ENCODE measurements around the gene GPR137.
A peak's percentile ranks its signal among the peaks of the same experiment; 100 is the strongest.
"Not testable (repeated sequence)": the region's sequence is repeated elsewhere in the genome, so short reads cannot be mapped to it uniquely, and the experiment has no call there.

The GPR137 gene

DNA sequence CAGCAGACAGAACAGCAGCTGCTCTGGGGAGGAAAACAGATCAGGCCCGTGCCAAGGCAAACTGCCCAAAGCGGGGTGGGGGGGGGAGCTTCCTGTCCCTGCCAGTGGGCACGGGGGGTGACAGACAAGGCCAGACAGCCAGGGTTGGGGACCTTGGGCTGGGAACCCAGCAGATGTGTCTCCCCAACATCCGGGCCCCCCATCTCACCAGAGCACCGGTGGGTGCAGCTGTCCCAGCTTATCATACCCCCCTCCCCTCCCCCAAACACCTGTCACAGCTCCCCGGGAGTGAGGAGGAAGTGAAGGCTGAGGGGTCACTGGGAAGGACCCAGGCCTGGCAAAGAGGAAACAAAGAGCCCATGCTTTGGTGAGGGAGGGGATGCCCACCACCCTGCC is 40.2 kb upstream of the GPR137 start:
- in situ Hi-C loops (cut with MboI; ENCODE audit: low pct_unique_long_range_greater_than_20kb, low sequenced_read_pairs, unreplicated experiment) = no loop called here
- no peak for DNase-seq (ENCODE audit: low spot score)
- TF ChIP-seq, protein P1, sequence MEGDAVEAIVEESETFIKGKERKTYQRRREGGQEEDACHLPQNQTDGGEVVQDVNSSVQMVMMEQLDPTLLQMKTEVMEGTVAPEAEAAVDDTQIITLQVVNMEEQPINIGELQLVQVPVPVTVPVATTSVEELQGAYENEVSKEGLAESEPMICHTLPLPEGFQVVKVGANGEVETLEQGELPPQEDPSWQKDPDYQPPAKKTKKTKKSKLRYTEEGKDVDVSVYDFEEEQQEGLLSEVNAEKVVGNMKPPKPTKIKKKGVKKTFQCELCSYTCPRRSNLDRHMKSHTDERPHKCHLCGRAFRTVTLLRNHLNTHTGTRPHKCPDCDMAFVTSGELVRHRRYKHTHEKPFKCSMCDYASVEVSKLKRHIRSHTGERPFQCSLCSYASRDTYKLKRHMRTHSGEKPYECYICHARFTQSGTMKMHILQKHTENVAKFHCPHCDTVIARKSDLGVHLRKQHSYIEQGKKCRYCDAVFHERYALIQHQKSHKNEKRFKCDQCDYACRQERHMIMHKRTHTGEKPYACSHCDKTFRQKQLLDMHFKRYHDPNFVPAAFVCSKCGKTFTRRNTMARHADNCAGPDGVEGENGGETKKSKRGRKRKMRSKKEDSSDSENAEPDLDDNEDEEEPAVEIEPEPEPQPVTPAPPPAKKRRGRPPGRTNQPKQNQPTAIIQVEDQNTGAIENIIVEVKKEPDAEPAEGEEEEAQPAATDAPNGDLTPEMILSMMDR (IDR thresholded peaks at IDR 0.05; ENCODE audit: extremely low read depth, insufficient read depth, missing control alignments) = no peak

DNA sequence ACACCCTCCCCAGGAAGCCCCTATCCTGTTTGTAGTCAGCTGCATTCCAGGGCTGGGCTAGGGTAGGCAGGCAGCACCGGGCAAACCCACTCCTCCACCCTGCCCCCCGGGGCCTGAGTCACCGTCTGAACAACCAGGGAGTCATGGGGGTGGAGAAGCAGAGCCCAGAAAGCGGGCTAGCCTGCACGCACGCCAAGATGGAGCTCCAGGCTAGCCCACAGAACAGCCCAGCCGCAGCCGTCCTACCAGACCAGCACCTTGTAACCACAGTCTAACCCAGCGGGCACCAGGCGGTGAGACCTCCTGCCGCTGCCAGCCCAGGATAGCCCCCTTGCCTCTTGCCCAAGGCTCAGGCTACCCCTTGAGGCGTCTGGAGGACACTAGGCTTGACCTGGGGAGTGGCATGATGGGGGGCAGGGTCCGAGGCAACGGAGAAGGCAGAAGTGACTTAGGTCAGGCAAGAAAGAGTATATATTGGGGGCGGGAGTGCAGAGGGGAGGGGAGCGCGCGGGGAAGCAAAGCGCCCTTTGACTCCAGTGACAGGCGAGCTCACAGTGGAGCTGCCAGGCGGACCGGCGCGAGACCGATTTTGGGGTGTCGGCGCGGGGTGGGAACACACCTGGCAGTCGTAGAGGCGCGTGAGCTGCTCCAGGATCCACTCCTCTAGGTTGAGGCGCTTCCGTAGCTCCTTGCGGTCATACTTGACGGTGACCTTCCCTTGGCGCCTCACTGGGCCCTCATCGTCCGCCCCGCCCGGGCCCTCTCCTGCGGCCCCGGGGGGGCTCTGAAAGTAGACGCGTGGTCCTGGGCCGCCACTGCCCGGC is 39.6 kb upstream of the GPR137 start:
- TF ChIP-seq, protein P1 (IDR thresholded peaks at IDR 0.05; ENCODE audit: extremely low read depth, insufficient read depth, missing control alignments) = no peak
- DNase-seq (ENCODE audit: low spot score) = no peak
- in situ Hi-C loops (cut with MboI; ENCODE audit: low pct_unique_long_range_greater_than_20kb, low sequenced_read_pairs, unreplicated experiment) = no loop called here

GRCh38 chr11:64246621-64246870 is 39.1 kb upstream of the GPR137 start:
- DNase-seq (ENCODE audit: low spot score); in situ Hi-C loops (cut with MboI; ENCODE audit: low pct_unique_long_range_greater_than_20kb, low sequenced_read_pairs, unreplicated experiment): not testable (repeated sequence)

DNA sequence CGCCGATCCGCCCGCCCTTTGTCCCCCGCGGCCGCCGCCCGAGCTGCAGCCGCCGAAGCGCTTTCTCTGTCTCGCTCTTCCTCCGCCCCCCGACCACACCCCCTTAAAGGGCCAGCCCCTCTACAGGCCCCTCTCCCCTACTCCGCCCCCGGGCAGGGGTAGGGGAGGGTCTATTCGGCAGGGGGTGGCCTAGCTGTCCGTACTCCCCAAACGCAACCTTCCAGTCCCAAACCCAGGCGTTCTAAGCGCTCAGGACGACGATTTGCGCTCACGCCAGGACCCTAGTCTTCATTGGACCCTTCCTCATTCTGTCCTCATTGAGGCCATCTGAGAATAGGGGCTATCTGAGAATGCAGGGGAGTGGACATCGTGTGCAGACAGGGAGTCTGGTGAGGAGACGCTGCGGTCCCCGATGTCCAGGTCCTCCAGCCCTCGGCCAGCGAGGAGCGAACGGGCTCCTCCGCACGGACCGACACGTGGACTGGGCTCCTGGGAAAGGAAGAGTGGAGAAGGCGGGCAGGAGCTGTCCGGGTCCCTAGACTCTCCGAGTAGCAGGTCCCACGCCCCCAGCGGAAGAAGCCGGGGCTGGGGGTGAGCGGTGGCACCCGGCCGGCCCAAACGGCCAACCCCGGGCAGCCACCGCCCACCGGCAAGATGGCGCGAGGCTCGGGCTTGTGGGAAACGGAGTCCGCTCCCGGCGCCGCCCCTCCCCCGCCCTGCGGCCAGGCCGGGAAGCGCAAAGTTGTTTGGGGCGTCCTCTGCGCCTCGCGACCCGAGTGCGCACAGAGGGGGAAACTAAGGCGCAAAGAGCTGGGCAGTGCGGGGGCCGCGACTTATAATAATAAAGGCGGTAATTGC is 38.5 kb upstream of the GPR137 start, which contains the start of gene PPP1R14B:
PPP1R14B (minus strand) TSS at position 73 of the 858 bp plus-strand sequence. CDS start 270 bp downstream, outside the sequence.
- peak; percentile 91 for DNase-seq (ENCODE audit: low spot score)
- in situ Hi-C loops (cut with MboI; ENCODE audit: low pct_unique_long_range_greater_than_20kb, low sequenced_read_pairs, unreplicated experiment) = no loop called here
- TF ChIP-seq, protein P1 (IDR thresholded peaks at IDR 0.05; ENCODE audit: extremely low read depth, insufficient read depth, missing control alignments) = no peak

DNA sequence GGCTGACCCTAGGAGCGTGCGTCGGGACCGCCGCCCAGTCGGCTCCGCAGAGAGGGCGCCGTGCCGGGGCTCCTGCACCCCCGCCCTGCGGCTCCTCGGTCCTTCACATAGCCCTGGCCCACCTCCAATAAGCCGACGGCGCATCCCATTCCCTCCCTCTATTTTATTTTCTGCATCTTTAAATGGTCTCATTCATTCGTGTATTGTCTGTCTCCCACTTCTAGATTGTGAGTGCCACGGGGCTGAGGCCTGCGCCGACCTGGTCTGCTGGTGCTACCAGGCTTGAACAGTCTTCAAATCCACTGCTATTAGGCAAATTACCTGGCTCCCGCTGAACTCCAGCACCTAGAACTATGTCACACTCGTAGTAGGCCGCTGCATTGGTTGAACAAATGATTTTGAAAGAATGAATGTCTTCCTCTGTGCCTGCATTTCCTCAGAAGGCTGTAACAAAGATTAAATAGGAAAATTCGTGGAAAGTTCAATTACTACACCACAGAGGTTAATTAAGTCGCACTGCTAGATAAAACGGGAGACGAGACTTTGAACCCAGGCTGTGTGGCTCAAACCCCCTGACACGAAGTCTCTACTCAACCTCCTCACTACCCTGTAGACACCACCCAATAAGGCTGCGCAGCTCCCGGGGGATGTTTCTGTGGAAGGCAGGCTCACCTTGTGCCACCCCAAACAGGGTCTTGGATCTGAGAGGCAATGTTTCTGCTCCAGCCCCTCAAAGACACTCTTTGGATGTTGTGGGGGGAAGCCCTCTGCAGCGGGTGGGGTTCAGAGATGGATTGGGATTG is 37.7 kb upstream of the GPR137 start:
- TF ChIP-seq, protein P1 (IDR thresholded peaks at IDR 0.05; ENCODE audit: extremely low read depth, insufficient read depth, missing control alignments) = no peak
- no peak for DNase-seq (ENCODE audit: low spot score)

GRCh38 chr11:64248578-64248977 is 37.1 kb upstream of the GPR137 start:
- DNase-seq (ENCODE audit: low spot score) = no peak
- in situ Hi-C loops (cut with MboI; ENCODE audit: low pct_unique_long_range_greater_than_20kb, low sequenced_read_pairs, unreplicated experiment) = no loop called here
- TF ChIP-seq, protein P1 (IDR thresholded peaks at IDR 0.05; ENCODE audit: extremely low read depth, insufficient read depth, missing control alignments) = no peak

More for the DNA sequence above, 37.7 kb upstream of the GPR137 start:
- in situ Hi-C loops (cut with MboI; ENCODE audit: low pct_unique_long_range_greater_than_20kb, low sequenced_read_pairs, unreplicated experiment) = no loop called here
